ENCODE results near the gene KCNQ4.
A peak's percentile ranks its signal among the peaks of the same experiment; 100 is the strongest.

KCNQ4 gene

GRCh38 chr1:40824591-40825434 is 41.2 kb downstream of the KCNQ4 start:
- DNase-seq (ENCODE audit: low spot score) (no peak), ATAC-seq (ENCODE audit: low read depth) (no peak)
- H3K27ac ChIP-seq (ENCODE audit: poor library complexity, severe bottlenecking) = no peak overlapping the region
- no peaks in the 10 kb centered on the region for H3K36me3 ChIP-seq (ENCODE audit: low read depth)
- TF ChIP-seq CTCF (IDR thresholded peaks at IDR 0.05; ENCODE audit: poor library complexity, severe bottlenecking) = no peak
- no peaks in the 10 kb centered on the region for H3K9me3 ChIP-seq (ENCODE audit: severe bottlenecking)
- no peaks in the 10 kb centered on the region for H3K27me3 ChIP-seq (ENCODE audit: insufficient read depth, poor library complexity, severe bottlenecking)
- H3K4me1 ChIP-seq (ENCODE audit: insufficient read depth, poor library complexity, severe bottlenecking) = no peaks in the 10 kb centered on the region
- H3K4me3 ChIP-seq (ENCODE audit: severe bottlenecking) = no peak overlapping the region

GRCh38 chr1:40825435-40825788 is 41.8 kb downstream of the KCNQ4 start:
- no peak for TF ChIP-seq CTCF (IDR thresholded peaks at IDR 0.05; ENCODE audit: poor library complexity, severe bottlenecking)
- Histone ChIP-seq H3K27ac (ENCODE audit: poor library complexity, severe bottlenecking) (no peak overlapping the region), H3K36me3 (ENCODE audit: low read depth) (no peaks in the 10 kb centered on the region), H3K4me3 (ENCODE audit: severe bottlenecking) (no peak overlapping the region), H3K4me1 (ENCODE audit: insufficient read depth, poor library complexity, severe bottlenecking) (no peaks in the 10 kb centered on the region), H3K27me3 (ENCODE audit: insufficient read depth, poor library complexity, severe bottlenecking) (no peaks in the 10 kb centered on the region), H3K9me3 (ENCODE audit: severe bottlenecking) (no peaks in the 10 kb centered on the region)
- DNase-seq (ENCODE audit: low spot score) (no peak), ATAC-seq (ENCODE audit: low read depth) (0 out of 3 replicates have a peak, but pooled peaks have one; percentile 15)

- Histone ChIP-seq H3K9me3 (ENCODE audit: severe bottlenecking) (no peaks in the 10 kb centered on the region), H3K36me3 (ENCODE audit: low read depth) (no peaks in the 10 kb centered on the region), H3K4me3 (ENCODE audit: severe bottlenecking) (no peak overlapping the region), H3K4me1 (ENCODE audit: insufficient read depth, poor library complexity, severe bottlenecking) (no peaks in the 10 kb centered on the region), H3K27ac (ENCODE audit: poor library complexity, severe bottlenecking) (no peak overlapping the region), H3K27me3 (ENCODE audit: insufficient read depth, poor library complexity, severe bottlenecking) (no peaks in the 10 kb centered on the region)
- no peak for TF ChIP-seq CTCF (IDR thresholded peaks at IDR 0.05; ENCODE audit: poor library complexity, severe bottlenecking)
- ATAC-seq (ENCODE audit: low read depth) = no peak
- no peak for DNase-seq (ENCODE audit: low spot score)
These were observed 42.4 kb downstream of the KCNQ4 start for GRCh38 chr1:40825996-40826395.

- no peaks in the 10 kb centered on the region for H3K4me1 ChIP-seq (ENCODE audit: insufficient read depth, poor library complexity, severe bottlenecking)
- ATAC-seq (ENCODE audit: low read depth) (no peak), DNase-seq (ENCODE audit: low spot score) (no peak)
- H3K4me3 ChIP-seq (ENCODE audit: severe bottlenecking) = no peak overlapping the region
- no peak overlapping the region for H3K27ac ChIP-seq (ENCODE audit: poor library complexity, severe bottlenecking)
- H3K36me3 ChIP-seq (ENCODE audit: low read depth) = no peaks in the 10 kb centered on the region
- no peak for TF ChIP-seq CTCF (IDR thresholded peaks at IDR 0.05; ENCODE audit: poor library complexity, severe bottlenecking)
- H3K9me3 ChIP-seq (ENCODE audit: severe bottlenecking) = no peaks in the 10 kb centered on the region
- no peaks in the 10 kb centered on the region for H3K27me3 ChIP-seq (ENCODE audit: insufficient read depth, poor library complexity, severe bottlenecking)
These were observed 46.2 kb downstream of the KCNQ4 start for GRCh38 chr1:40829631-40830245.
